ENCODE results near the gene P3H3. TPM values are rescaled to one million over a fixed set of nuclear protein-coding genes. Genes with fewer than 3 reads are reported as not detected.

P3H3 gene
- total RNA-seq, 1 experiment from 2014 or later: 25.6 TPM

- Mint-ChIP-seq H3K36me3 (ENCODE audit: insufficient read depth, unreplicated experiment) (peaks cover 40% of the 10 kb centered on the region), H3K9me3 (ENCODE audit: unreplicated experiment) (no peaks in the 10 kb centered on the region), H3K4me3 (ENCODE audit: unreplicated experiment) (no peak overlapping the region), H3K27me3 (ENCODE audit: insufficient read depth, unreplicated experiment) (no peaks in the 10 kb centered on the region), H3K4me1 (ENCODE audit: low read depth, unreplicated experiment) (peaks cover 20% of the 10 kb centered on the region), H3K27ac (ENCODE audit: unreplicated experiment) (no peak overlapping the region)
- TF ChIP-seq CTCF (IDR thresholded peaks at IDR 0.05; ENCODE audit: insufficient read depth in 1 of 2, low read depth in 1 of 2, low read length in 1 of 2, severe bottlenecking in 1 of 2, unreplicated experiment in 1 of 2): no peak
- Histone ChIP-seq H3K4me3 (ENCODE audit: low read depth, low read length) (no peak overlapping the region), H3K36me3 (ENCODE audit: control insufficient read depth, insufficient read depth, low read length) (no peaks in the 10 kb centered on the region; the same call in 1 of the 2 replicates), H3K9me3 (no peaks in the 10 kb centered on the region), H3K4me1 (peaks cover 14% of the 10 kb centered on the region), H3K27me3 (replicated peaks; ENCODE audit: control insufficient read depth, insufficient read depth, low read length) (no peaks in the 10 kb centered on the region)
- CTCF ChIA-PET: interaction anchor here (0.6 to 4.4 kb wide), 6 partner anchors 13 to 150 kb away, joined by 3 to 35 read pairs (median 6); partner anchors contain the start of genes GPR162, MLF2 and SPSB2
- intact Hi-C loops (cut with micrococcal nuclease; ENCODE audit: unreplicated experiment): loop anchor here (2.0 kb wide), 1 partner anchor 81 kb away; the partner anchor contains the start of gene MLF2
- no peak for DNase-seq
- POLR2A ChIA-PET: interaction anchor here (0.7 kb wide), 1 partner anchor 110 kb away, joined by 5 read pairs; the partner anchor contains the start of gene COPS7A
- BruUV-seq (replicated peaks): no TSS peak
These were observed 6.0 kb downstream of the P3H3 start for GRCh38 chr12:6834254-6834653.

DNA sequence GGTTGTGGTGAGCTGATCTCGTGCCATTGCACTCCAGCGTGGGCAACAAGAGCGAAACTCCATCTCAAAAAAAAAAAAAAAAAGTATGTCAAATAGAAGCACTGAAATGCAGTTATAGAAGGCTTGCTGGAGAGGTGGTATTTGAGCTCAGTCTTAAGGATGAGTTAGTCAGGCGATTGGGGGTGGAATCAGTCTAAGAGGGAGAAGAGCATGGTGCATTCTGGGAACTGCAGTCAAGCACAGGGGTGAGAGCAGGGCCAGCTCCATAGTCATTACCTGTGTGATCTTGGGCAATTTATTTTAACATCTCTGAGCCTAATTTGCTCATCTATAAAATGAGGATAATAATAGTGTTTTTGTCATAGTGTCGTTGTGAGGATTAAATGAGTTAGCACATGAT, 6.7 kb downstream of the P3H3 start:
- no peak overlapping the region for H3K4me3 ChIP-seq (ENCODE audit: low read depth, low read length)
- peak overlapping the region; percentile 21 for H3K27ac Mint-ChIP-seq (ENCODE audit: unreplicated experiment)
- H3K27me3 Mint-ChIP-seq (ENCODE audit: insufficient read depth, unreplicated experiment): no peaks in the 10 kb centered on the region
- intact Hi-C loops (cut with micrococcal nuclease; ENCODE audit: unreplicated experiment): loop anchor here (1.0 to 2.0 kb wide), 3 partner anchors 16 to 100 kb away; partner anchors contain the start of genes CDCA3 and MLF2
- no peak overlapping the region for H3K4me3 Mint-ChIP-seq (ENCODE audit: unreplicated experiment)
- H3K4me1 Mint-ChIP-seq (ENCODE audit: low read depth, unreplicated experiment): peaks cover 20% of the 10 kb centered on the region
- no peak for TF ChIP-seq CTCF (IDR thresholded peaks at IDR 0.05; ENCODE audit: insufficient read depth in 1 of 2, low read depth in 1 of 2, low read length in 1 of 2, severe bottlenecking in 1 of 2, unreplicated experiment in 1 of 2)
- H3K9me3 Mint-ChIP-seq (ENCODE audit: unreplicated experiment): no peaks in the 10 kb centered on the region
- BruUV-seq (replicated peaks): no TSS peak
- peaks cover 8% of the 10 kb centered on the region for H3K4me1 ChIP-seq
- ChIA-PET CTCF (interaction anchor here (0.6 to 4.4 kb wide), 11 partner anchors 8 to 151 kb away, joined by 3 to 35 read pairs (median 5); partner anchors contain the start of genes GPR162, MLF2 and SPSB2), POLR2A (interaction anchor here (0.7 to 1.5 kb wide), 2 partner anchors 16 to 111 kb away, joined by 5 read pairs; partner anchors contain the start of genes CDCA3 and COPS7A)
- peaks cover 35% of the 10 kb centered on the region for H3K36me3 Mint-ChIP-seq (ENCODE audit: insufficient read depth, unreplicated experiment)
- H3K27me3 ChIP-seq (replicated peaks; ENCODE audit: control insufficient read depth, insufficient read depth, low read length): no peaks in the 10 kb centered on the region
- H3K9me3 ChIP-seq: no peaks in the 10 kb centered on the region
- no peak for DNase-seq
- no peaks in the 10 kb centered on the region; the same call in 1 of the 2 replicates for H3K36me3 ChIP-seq (ENCODE audit: control insufficient read depth, insufficient read depth, low read length)

DNA sequence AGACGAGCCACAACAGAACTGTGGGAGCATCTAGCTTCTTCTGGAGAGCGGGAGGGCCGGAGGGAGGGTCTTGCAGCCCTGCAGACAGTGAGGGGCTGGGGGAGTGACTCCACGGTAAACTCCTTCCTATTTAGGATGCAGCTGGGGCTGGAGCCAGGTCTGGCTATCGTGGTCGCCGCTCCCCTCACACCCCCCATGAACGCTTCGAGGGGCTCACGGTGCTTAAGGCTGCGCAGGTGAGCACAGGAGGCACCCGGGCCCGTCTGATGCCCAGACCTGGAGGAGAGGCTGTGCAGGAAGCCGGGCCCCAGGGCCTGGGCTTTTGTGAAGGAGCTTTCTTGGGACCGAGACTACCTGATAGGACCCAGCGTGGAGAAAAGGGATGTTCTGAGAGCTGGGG, 8.6 kb downstream of the P3H3 start:
- no peak for DNase-seq
- POLR2A ChIA-PET: interaction anchor here (0.7 kb wide), 1 partner anchor 14 kb away, joined by 4 read pairs; the partner anchor contains the start of gene CDCA3
- Mint-ChIP-seq H3K4me1 (ENCODE audit: low read depth, unreplicated experiment) (peaks cover 20% of the 10 kb centered on the region), H3K27me3 (ENCODE audit: insufficient read depth, unreplicated experiment) (no peaks in the 10 kb centered on the region), H3K9me3 (ENCODE audit: unreplicated experiment) (no peaks in the 10 kb centered on the region), H3K4me3 (ENCODE audit: unreplicated experiment) (no peak overlapping the region), H3K27ac (ENCODE audit: unreplicated experiment) (no peak overlapping the region), H3K36me3 (ENCODE audit: insufficient read depth, unreplicated experiment) (peaks cover 31% of the 10 kb centered on the region)
- Histone ChIP-seq H3K9me3 (no peaks in the 10 kb centered on the region), H3K4me3 (ENCODE audit: low read depth, low read length) (no peak overlapping the region), H3K4me1 (peaks cover 6% of the 10 kb centered on the region), H3K27me3 (replicated peaks; ENCODE audit: control insufficient read depth, insufficient read depth, low read length) (no peaks in the 10 kb centered on the region), H3K36me3 (ENCODE audit: control insufficient read depth, insufficient read depth, low read length) (no peaks in the 10 kb centered on the region)
- CTCF ChIA-PET: interaction anchor here (0.6 to 4.4 kb wide), 5 partner anchors 15 to 121 kb away, joined by 3 to 35 read pairs (median 3); partner anchors contain the start of genes CDCA3, MLF2, SPSB2 and USP5
- BruUV-seq (replicated peaks): no TSS peak
- intact Hi-C loops (cut with micrococcal nuclease; ENCODE audit: unreplicated experiment): no loop called here
- TF ChIP-seq CTCF (IDR thresholded peaks at IDR 0.05; ENCODE audit: insufficient read depth in 1 of 2, low read depth in 1 of 2, low read length in 1 of 2, severe bottlenecking in 1 of 2, unreplicated experiment in 1 of 2): no peak
